HCEC 1CT (cell line): ENCODE measurements around the gene SYS1.

Source experiments
- DNase-seq: peaks from one replicate; pipeline ENCODE4 v3.0.0-alpha.2; 2017

SYS1 gene

DNA sequence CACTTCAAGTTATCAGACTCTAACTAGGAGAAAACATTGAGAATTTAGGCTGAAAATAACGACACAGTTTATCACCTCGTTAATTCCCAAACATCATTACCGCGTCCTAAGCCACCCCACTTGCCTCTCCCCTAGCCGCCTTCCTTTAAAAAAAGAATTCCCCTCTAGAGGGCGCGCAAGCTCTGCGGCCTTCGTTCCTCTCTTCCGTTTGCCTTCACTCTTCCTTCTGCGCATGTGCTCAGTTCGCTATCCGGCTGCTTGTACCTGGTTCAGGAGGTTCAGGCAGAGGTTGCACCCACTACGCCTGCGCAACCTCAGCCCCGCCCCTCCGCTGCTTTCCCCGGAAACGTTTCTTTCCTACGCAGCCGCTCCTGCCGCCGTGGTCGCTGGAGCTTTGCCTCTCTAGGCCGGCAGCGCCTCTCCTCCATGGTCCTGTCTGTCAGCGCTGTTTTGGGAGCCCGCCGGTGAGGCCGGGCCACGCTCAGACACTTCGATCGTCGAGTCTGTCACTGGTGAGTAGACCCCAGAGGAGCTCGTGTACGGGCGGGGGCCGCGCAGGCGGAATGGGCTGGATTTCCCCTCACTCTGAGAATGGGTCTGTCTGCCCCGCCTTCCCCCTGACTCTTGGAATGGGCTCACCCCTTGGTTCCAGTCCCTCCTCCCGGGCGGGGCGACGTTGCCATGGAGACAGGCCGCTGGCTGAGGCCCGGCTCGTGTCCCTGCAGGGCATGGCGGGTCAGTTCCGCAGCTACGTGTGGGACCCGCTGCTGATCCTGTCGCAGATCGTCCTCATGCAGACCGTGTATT, at the start of gene SYS1:
TSS of gene SYS1 (plus strand) at position 353 of the 807 bp plus-strand sequence. CDS start at position 729, 376 bp downstream.
- peak; percentile 98 for DNase-seq

DNA sequence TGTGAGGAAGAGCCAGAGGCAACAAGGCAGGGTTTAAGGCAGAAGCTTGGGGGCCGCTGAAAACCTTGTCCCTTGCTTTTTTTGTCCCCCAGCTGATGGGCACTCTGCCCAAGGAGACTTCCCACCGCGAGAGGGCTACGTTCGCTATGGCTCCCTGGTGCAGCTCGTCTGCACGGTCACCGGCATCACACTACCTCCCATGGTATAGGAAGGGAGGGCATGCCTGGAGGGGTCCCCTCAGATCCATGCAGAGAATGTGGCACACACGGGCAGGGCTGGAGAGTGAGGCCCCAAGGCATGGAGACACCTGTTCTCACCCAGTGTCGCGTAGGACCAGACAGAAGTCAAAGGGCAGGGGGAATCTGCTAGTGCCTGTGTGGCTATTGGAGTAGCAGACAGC, 49.0 kb upstream of the SYS1 start:
- DNase-seq: no peak

DNA sequence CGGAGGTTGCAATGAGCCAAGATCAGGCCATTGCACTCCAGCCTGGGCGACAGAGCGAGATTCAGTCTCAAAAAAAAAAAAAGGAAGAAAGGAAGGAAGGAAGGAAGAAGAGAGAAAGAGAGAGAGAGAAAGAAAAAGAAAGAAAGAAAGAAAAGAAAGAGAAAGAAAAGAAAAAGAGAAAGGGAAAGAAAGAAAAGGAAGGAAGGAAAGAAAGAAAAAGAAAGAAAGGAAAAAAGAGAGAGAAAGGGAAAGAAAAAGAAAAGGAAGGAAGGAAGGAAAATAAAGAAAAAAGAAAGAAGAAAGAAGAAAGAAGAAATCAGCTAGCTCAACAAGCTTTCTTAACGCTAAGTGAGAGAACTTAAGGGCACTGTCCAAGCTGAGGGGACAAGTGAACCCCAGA, 47.3 kb upstream of the SYS1 start:
- no peak for DNase-seq

DNA sequence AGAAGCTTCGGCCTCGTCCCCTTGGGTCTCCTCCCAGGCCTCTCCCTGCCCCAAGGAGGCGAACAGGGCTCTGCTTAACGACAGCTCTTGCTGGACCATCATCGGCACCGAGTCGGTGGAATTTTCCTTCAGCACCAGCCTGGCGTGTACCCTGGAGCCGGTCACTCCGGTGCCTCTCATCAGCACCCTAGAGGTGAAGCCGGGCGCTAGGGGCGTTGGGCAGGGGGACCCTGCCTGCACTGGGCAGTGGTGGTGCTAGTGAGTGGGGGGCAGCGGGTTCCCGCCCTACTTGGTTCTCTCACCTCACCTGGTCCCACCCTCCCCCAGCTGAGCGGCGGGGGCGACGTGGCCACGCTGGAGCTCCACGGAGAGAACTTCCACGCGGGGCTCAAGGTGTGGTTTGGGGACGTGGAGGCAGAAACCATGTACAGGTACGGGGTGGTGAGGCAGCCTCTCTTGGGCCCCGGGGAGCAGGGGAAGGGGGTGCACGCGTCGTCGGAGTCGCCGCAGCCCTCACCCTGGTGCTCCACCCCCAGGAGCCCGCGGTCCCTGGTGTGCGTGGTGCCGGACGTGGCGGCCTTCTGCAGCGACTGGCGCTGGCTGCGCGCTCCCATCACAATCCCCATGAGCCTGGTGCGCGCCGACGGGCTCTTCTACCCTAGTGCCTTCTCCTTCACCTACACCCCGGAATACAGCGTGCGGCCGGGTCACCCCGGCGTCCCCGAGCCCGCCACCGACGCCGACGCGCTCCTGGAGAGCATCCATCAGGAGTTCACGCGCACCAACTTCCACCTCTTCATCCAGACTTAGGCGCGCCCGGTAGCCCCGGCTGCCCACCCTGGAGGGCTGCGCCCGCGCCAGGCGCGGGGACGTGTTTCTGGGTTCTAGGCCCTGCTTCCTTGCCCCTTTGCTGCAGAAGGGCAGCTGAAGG, 46.5 kb upstream of the SYS1 start:
- DNase-seq: no peak

DNA sequence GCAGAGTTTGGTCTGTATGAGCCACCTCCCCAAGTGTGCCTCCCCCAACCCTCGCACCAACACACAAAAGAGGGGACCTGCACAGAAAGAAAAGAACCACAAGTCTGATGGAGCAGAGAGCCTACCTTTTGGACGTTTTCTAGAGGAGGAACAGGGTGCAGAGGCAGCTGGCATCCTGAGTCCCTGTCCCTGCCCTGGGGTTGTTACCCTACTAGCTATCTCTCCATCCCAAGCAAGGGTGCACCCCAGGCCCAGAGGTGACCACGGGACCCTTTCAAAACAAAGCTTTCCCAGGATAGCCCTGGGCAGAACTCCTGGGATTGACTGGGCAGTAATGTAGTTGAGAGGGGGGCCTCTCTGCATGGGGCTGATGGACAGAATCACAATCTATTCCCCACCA, 45.1 kb upstream of the SYS1 start:
- no peak for DNase-seq

DNA sequence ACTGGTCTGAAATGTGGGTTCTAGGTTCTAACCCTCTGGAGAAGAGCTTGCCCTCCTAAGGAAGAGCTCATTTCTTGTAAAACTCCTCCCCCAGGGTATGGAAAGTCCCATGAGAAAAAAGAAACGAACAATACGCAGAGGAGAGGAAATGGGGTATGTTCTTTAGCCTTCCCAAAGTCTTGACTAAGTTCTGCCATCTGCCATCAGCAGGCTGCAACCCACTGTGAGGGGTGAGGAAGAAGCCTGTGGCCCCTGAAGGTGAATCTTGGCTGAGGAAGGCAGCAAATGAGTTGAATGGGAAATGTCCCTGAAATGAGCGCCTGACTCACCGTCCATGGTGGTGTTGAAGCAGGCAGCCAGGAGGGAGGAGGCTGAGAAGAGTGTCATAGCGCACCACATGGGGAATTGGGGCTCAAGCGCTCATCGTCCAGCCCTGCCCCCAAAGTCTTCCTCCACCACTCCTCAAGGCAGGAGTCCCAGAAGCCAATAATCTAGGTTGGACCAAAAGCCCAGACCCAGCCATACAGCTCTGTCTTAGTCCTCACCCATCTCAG, 44.5 kb upstream of the SYS1 start:
- DNase-seq: no peak

DNA sequence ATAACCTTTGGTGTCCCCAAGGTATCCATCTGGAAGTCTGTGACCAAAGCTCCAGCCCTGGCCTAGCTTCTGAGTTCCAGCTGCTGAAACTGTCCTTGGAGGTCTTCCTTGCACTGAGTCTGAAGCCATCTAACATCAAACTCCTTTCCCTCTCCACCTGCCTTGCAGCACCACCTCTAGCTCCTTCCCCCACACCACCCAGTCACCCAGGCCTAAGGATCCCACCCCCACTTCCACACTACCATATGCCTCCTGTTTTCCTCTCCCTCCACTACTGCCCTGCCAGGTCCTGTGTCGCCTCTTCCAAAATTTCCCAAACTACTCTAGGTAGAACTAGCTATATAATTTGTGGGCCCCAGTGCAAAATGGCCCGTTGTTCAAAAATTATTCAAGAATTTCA, 44.0 kb upstream of the SYS1 start:
- no peak for DNase-seq

DNA sequence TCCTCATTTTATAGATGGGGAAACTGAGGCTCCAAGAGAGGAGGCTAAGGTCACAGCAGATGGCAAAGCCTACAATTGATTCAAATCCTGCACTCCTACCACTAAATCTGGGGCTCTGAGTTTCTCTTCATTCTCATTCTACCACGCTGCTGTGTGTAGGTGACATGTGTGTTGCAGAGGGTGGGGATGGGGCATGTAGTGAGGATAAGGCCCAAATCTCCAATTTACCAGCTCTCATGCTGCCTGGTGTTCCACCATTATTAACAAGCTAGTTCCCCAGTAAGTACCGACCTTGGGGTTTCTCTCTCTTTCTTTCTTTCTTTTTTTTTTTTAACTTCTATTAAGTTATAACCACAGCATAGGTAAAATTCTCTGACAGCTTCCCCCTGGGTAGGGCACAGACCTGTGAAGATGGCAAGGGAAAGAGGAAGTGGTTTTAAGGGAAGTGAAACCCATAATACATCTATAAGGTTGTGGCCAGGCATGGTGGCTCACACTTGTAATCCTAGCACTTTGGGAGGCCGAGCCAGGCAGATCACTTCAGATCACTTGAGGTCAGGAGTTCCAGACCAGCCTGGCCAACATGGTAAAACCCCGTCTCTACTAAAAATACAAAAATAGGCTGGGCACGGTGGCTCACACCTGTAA, 41.9 kb upstream of the SYS1 start:
- no peak for DNase-seq

DNA sequence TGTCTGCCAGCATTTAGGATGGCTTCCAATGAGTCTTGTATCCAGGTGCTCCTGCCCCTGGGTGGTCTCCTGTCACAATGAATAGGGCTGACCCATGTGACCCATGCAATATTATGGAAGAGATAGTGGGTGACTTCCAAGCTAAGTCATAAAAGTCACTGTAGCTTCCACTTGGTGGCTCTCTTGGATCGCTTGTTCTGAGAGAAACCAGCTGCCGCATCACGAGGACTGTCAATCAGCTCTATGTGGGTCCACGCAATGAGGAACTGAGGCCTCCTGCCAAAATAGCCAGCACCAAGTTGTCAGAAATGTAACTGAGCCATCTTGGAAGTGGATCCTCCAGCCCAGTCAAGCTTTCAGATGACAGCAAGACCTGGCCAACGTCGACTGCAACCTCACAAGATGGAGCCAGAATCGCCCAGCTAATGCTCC, 40.0 kb upstream of the SYS1 start:
- DNase-seq: no peak

DNA sequence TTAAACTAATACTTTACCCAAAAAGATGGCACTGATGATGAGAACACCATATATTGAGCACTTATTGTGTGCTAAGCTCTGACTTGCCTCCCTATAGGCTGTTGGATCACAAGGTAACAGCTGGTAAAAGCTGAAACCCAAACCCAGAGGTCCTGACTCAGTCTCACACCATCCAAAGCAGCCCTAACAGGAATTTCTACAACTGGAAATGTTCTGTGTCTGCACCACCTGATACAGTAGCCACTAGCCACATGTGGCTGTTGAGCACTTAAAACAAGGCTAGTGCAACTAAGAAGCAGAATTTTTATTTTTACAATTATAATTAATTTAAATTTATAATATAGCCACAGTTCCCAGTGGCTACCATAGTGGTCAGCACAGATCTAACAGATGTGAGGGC, 39.2 kb upstream of the SYS1 start:
- DNase-seq: peak; percentile 34

DNA sequence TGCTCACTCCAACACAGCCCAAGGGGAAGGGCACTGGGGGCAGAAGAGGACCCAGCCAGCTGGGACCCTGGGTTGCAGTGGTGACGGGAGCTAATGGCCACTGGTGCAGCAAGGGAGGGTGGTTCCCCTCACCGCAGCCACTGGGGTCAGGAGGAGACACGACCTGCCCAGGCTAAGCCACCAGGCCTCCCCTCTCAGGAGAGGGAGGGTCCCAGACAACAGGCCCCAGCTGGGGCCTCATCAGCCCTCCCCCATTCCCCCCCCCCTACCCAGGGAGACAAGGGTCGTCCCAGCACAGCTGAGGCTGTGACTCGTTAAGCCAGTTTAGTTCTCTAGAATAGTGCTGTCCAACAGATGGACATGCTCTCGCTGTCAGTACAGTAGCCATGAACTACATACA, 37.6 kb upstream of the SYS1 start:
- DNase-seq: no peak

DNA sequence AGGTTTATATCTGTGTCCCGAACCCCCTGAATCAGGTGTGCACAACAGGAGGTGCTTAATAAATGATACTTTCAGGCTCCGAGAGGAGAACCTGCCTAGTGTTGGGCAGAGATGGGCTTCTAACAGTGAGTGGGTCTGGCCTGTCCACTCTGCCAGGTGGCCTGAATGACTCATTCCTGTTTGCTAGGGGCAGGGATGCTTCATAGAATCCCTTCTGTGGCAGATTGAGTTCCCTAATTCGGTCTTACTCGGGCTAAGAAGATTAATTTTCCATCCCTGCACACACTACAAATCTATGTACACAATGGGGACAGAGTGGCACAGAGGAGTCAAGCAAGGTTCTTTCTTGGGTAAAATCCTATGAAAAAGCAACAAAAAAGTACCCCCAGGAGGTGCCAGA, 34.5 kb upstream of the SYS1 start:
- DNase-seq: no peak

DNA sequence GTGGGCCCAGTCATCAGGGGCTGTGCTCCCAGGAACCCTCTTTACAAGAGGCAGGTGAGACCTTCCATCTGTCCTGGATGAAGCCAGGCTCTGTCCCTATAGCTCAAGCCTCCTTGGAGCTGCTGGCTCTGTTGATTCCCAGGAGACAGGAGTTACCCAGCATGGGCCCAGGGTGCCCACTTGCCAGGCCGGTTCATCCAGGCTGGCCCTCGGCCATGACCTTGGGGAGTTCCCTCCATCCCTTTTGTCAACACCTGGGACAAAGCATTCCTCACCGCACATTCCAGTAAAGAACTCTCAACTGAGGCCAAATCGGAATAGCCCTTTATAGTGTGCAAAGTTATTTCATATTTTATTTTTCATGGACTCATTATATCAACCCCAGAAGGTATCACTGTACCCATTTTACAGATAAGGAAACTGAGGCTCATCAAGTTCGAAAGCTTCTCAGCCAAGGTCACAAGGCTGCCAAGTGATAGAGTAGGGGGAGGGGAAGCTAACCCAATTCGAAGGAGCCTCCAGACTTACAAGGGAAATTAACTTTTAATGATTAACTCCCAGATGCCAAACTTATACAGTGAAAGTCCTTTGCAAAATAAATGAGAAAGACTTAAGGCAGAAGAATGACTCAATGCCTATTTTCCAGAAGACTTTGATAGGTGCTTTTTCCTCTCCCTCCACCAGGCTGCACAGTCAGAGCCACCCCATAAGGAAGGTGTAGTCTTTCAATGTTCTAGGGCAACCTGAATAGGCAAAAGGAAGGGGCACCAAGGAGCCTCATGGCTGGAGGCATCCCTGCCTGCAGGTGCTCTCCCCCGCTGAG, 33.2 kb upstream of the SYS1 start:
- DNase-seq: no peak

DNA sequence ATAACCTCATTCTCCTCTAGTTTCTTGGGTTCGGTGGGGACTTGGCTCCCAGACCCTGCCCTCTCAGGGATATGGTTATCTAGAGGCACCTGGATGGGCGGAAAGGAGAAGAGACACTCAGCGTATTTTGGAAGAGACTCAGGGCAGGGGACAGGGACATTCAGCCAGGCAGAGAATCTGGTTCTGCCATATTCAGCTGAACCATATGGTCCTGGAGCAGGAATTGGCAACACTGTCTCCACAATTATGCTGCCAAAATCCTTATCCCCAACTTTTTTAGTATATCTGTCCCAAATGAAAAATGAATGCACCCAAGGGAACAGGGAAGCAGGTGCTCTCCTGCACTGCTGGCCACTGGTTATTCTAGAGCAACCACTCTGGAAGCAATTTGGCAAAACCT, 32.5 kb upstream of the SYS1 start:
- DNase-seq: no peak

DNA sequence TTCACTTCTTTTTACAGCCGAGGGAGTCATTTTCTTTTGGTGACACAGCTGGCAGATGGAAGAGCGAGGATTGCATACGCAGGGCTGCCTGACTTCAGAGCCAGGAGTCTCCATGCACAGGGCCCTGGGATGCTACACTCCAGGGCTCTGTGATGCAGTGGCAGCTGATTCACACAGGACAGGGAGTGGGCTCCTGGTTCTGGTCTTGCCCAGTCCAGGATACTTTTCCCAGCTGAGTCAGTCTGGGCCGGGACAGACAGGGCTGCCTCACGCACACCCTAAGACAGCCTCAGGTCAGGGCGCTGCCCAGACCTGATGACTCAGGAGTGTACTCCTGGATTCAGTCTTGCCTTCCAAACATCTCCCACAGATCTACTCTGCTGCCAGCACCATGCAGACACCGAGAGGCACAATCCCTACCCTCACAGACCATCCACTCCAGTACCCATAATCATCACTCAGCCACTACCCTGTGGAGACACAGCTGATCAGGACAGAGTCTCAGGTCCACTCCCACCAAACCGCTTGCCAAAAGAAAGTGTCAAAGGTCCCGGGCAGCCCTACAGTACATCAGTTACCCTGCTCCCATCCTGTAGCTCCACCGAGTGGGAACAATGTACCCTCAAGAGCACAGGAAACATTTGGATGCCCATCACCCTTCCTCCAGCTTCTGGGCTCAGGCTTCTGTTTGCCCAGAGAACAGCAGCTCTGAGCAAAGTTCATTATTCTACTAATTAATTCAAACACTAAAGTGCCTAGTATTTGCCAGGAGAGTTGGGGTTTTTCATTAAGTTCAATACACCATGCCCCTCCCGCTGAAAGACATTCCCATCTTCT, 26.2 kb upstream of the SYS1 start:
- DNase-seq: peak; percentile 77

DNA sequence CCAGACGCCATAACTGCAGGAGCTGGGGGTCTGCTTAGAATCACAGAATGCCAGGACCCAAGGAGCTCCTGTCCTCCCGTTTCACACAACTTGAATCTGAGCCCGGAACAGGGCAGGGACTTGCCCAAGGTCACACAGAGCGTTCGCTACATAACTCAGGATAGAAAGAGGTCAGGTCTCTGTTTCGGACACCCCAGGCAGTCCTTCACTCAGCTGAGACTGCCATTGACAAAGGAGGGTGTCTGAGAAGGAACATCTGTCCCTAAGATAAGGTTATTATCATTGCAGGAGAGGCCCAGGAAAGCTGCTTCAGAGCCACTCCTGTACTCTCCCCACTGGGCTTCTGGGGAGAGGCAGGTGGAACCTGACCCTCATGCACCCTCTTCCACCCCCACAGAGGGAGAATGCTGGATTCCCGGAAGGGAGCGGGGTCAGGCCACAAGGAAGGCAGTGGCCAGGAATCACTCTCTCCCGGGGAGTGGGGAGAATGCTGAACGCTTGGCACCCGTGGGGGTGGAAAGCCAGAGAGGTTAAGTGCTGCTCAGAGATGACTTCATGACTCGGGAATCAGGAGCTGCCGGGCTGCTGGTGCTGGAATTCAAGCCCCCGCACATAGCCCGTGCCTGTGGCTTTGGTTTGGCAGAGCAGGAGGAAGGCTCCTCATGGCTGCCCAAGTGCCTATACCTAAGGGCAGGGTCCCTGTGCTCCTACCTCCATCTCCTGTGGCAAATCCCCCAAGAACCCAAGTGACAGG, 25.4 kb upstream of the SYS1 start:
- DNase-seq: peak; percentile 92

DNA sequence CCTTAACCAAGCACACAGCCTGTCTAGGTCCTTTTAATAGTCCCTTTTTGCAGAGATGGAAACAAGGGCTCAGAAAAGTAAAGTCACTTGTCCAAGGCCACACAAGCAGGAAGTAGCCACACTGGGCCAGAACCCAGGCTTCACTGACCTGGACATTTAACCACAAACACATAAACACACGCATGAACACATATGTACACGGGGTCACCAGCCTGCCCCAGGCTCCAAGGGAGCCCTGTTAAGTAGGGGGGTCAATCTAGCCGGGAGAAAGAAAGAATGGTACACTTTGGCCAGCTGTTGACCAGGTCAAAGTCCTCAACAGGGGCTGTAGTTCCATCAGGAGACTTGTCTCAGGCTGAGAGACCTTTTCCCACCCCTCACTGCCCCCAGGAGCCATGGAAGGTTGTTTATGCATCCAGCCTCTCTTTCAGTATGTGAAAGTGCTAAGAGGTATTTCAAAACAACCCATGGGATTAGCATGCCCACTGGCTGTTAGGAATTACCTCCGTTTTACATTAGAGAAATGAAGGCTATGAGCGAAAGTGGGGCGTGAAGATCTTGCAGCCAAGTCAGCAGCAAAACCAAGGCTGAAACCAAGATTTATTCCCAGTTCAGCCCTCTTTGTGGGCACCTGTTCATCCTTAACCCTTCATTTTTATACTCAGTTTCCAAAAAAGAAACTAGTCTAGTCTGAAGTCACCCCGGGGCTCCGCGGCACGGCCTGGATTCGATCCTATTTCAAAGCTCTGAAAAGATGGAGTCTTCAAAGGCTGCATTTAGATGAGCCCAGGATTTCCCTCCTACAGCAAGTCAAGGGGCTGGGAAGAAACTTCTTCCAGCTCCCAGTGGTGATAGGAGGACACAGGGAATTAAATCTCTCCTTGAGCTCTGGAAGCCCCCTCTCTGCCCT, 24.6 kb upstream of the SYS1 start:
- DNase-seq: peak; percentile 46

DNA sequence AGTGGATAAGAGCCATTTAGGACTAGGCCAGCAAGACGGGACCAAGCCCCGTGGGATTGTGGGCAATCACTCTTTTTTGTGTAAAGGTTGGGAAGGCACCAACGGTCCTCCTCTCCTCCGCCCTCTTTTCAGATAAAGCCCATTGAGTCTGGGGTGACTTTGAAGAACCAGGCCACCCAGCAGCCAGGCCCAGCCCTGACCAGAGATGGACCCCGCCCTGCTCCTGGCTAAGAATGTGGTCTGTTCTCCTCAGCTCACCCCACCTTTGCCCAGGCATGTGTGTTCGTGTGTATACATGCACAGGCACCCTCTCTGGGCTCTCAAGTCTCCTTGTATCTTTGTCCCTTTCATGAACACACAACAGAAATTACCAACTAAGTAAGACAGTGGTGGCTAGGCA, 23.9 kb upstream of the SYS1 start:
- DNase-seq: no peak

DNA sequence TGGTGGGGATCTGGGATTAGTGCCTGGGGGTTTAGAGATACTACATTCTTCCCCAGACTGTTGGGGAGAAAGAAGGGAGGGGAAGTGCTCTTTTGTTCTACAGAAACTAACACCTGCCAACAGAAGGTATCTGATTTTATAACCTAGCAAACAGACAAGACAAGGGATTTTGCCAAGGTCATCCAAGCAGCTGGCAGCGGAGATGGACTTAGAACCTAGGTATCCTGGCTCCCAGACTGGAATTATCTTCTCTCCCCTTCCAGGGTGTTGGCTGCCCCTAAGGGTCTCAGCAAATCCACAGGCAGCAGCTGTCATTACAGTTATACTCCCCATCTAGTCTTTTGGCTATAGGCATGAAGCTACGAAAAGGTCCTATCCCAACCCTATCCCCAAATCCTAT, 23.2 kb upstream of the SYS1 start:
- no peak for DNase-seq
